Sigmoid colon (tissue), 7 donors: ENCODE data around the gene SLC50A1. TPM values are rescaled to one million over a fixed set of nuclear protein-coding genes. Genes with fewer than 3 reads are reported as not detected.

Experiments
- DNase-seq: peaks from one replicate; pipeline ENCODE4 v3.0.0-alpha.2; 2019
- H3K27ac ChIP-seq, 4 donors: fragments of 200-600 bp; sonication (generic); one replicate each; pipeline ENCODE4 v1.5.1; 2016 to 2019; ENCODE audit warnings: mild to moderate bottlenecking in 1 of 4
- H3K27me3 ChIP-seq, 3 donors: fragments of 200-600 bp; sonication (generic); one replicate each; pipeline ENCODE4 v1.5.1; 2019; ENCODE audit warnings: mild to moderate bottlenecking in 1 of 3
- H3K36me3 ChIP-seq, 4 donors: fragments of 200-600 bp; sonication (generic); one replicate each; pipeline ENCODE4 v1.5.1; 2016 to 2019
- H3K4me1 ChIP-seq, 4 donors: fragments of 200-600 bp; sonication (generic); one replicate each; pipeline ENCODE4 v1.5.1; 2017 to 2019
- H3K4me3 ChIP-seq, 4 donors: fragments of 200-600 bp; sonication (generic); one replicate each; pipeline ENCODE4 v1.5.1; 2017 to 2019; ENCODE audit warnings: mild to moderate bottlenecking in 2 of 4, moderate library complexity in 1 of 4
- H3K9me3 ChIP-seq, 4 donors: fragments of 200-600 bp in 3 of 4; sonication (generic) in 3 of 4; one replicate each; pipeline versions ENCODE4 v1.5.1 to v1.6.1; 2013 to 2019
- CTCF ChIP-seq, 4 experiments: fragments of 450-650 bp in 3 of 4; fragments of 200-600 bp in 1 of 4; IDR thresholded peaks; one replicate each; pipeline ENCODE4 v1.5.1; 2016 to 2019; ENCODE audit warnings: antibody characterized with exemption in 4 of 4, mild to moderate bottlenecking in 3 of 4, moderate library complexity in 2 of 4
- EP300 ChIP-seq, 4 donors: sonication (generic); formaldehyde crosslinking; IDR thresholded peaks; one replicate each; pipeline ENCODE4 v1.6.1; 2017; ENCODE audit warnings: antibody characterized with exemption in 4 of 4
- POLR2A ChIP-seq, 2 donors: fragments of 450-650 bp; IDR thresholded peaks; one replicate each; pipeline ENCODE4 v1.6.1; 2016; ENCODE audit warnings: antibody characterized with exemption in 2 of 2, mild to moderate bottlenecking in 2 of 2, moderate library complexity in 2 of 2
- POLR2AphosphoS5 ChIP-seq, 4 donors: sonication (generic); formaldehyde crosslinking; IDR thresholded peaks; one replicate each; pipeline ENCODE4 v1.6.1; 2017; ENCODE audit warnings: antibody characterized with exemption in 4 of 4
- WGBS, 2 donors: extraction: QIAGEN DNeasy Blood & Tissue Kit; methylation state at CpG; one replicate each; pipeline ENCODE4 v1.1.7; 2013; 5-methylcytosine and 5-hydroxymethylcytosine counted together
- intact Hi-C: fragments of 100-400 bp; cut with DNase I; formaldehyde crosslinking; loops from one replicate; pipeline ENCODE4 v1.15.1; 2023
- polyA plus RNA-seq, 3 donors: library from polyadenylated mRNA; stranded (reverse); fragments of 200-250 nt; gene quantifications; one replicate each; pipeline ENCODE4 v1.2.3, GENCODE V29; 2013
- total RNA-seq, 4 donors: library from RNA; depleted of rRNA; stranded (reverse); fragments of >200 nt; gene quantifications; one replicate each; pipeline ENCODE4 v1.1.0, GENCODE V29; 2016
- donor health status: healthy with polysubstance abuse.
- donor health status: Bipolar disorder and iron deficiency.
- donor health status: healthy.

SLC50A1 gene
- total and polyA plus RNA-seq, 7 donors, result 8.0 to 151 (median 21.4) TPM

DNA sequence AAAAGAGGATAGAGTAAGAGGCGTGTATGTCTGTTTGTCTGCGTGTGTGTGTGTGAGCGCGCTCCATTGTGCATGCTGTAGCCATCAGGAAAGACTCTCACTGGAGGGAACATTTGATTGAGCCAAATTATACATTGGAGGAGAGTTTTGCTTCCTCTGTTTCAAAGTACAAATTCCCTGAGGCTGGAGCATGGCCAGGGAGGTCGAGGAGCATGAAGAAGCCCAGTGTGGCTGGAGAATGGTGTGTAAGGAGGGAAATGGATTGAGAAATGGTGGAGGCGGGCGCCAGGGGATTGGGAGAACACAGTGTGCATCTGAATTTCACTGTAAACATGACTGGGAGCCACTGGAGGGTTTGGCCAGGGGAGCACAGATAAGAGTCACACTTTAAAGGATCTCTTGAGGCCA, 30.0 kb upstream of the SLC50A1 start:
- 26 to 59% methylated on average over 7 of the region's 7 CpGs for WGBS, 2 donors
- Histone ChIP-seq H3K27ac (no peak overlapping the region), H3K27me3 (no peaks in the 10 kb centered on the region), H3K4me3 (no peak overlapping the region), H3K9me3 (no peaks in the 10 kb centered on the region), H3K4me1 (no peaks in the 10 kb centered on the region), H3K36me3 (no peaks in the 10 kb centered on the region)
- intact Hi-C loops, result no loop called here
- TF ChIP-seq POLR2AphosphoS5 (IDR thresholded peaks at IDR 0.05) (no peak), EP300 (IDR thresholded peaks at IDR 0.05) (no peak)
- DNase-seq, result peak; percentile 87

DNA sequence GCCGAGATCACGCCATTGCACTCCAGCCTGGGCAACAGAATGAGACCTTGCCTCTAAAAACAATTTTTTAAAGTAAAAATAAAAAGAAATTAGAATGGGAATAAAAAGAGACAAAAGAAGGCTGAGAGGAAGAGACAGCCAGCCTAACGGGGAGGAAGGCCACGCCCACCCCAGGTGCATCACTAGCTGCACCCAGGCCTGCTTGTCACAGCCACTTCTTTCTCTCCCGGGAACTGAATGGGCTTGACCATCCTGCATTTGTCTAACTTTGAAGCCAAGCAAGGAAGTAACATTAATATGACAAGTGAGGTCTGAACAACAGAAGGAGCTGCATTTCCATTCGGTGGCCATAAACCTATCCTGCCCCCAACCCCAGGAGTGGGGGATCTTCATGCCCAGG, 28.8 kb upstream of the SLC50A1 start:
- Histone ChIP-seq H3K27ac (no peak overlapping the region), H3K27me3 (no peaks in the 10 kb centered on the region), H3K9me3 (no peaks in the 10 kb centered on the region), H3K4me1 (no peaks in the 10 kb centered on the region), H3K4me3 (no peak overlapping the region), H3K36me3 (no peaks in the 10 kb centered on the region)
- no peak for DNase-seq
- 62 to 70% methylated on average over 6 of the region's 6 CpGs for WGBS, 2 donors
- intact Hi-C loops, result no loop called here
- no peak for TF ChIP-seq POLR2A (IDR thresholded peaks at IDR 0.05)
- no peak for TF ChIP-seq EP300 (IDR thresholded peaks at IDR 0.05)
- TF ChIP-seq POLR2AphosphoS5 (IDR thresholded peaks at IDR 0.05), result no peak
- TF ChIP-seq CTCF (IDR thresholded peaks at IDR 0.05), result no peak

- 72 to 81% methylated on average over 12 of the region's 12 CpGs for WGBS, 2 donors
- H3K27ac ChIP-seq, result no peak overlapping the region
These were observed 28.1 kb upstream of the SLC50A1 start for GRCh38 chr1:155107309-155108264.

GRCh38 chr1:155108296-155108695, 27.4 kb upstream of the SLC50A1 start:
- H3K27ac ChIP-seq, result no peak overlapping the region
- no peaks in the 10 kb centered on the region for H3K27me3 ChIP-seq
- H3K4me1 ChIP-seq, result no peaks in the 10 kb centered on the region
- no peaks in the 10 kb centered on the region for H3K9me3 ChIP-seq
- intact Hi-C loops, result no loop called here
- 55 to 83% methylated on average over 5 of the region's 5 CpGs for WGBS, 2 donors
- no peaks in the 10 kb centered on the region for H3K36me3 ChIP-seq
- TF ChIP-seq EP300 (IDR thresholded peaks at IDR 0.05) (no peak), CTCF (IDR thresholded peaks at IDR 0.05) (no peak), POLR2A (IDR thresholded peaks at IDR 0.05) (no peak), POLR2AphosphoS5 (IDR thresholded peaks at IDR 0.05) (no peak)
- no peak overlapping the region for H3K4me3 ChIP-seq
- no peak for DNase-seq

More at GRCh38 chr1:155107309-155108264, 28.1 kb upstream of the SLC50A1 start:
- DNase-seq, result no peak
- Histone ChIP-seq H3K4me1 (no peaks in the 10 kb centered on the region), H3K36me3 (no peaks in the 10 kb centered on the region), H3K27me3 (no peaks in the 10 kb centered on the region), H3K4me3 (no peak overlapping the region), H3K9me3 (no peaks in the 10 kb centered on the region)
- no peak for TF ChIP-seq CTCF (IDR thresholded peaks at IDR 0.05)
- no peak for TF ChIP-seq POLR2A (IDR thresholded peaks at IDR 0.05)
- TF ChIP-seq POLR2AphosphoS5 (IDR thresholded peaks at IDR 0.05), result no peak
- no peak for TF ChIP-seq EP300 (IDR thresholded peaks at IDR 0.05)
- intact Hi-C loops, result no loop called here

DNA sequence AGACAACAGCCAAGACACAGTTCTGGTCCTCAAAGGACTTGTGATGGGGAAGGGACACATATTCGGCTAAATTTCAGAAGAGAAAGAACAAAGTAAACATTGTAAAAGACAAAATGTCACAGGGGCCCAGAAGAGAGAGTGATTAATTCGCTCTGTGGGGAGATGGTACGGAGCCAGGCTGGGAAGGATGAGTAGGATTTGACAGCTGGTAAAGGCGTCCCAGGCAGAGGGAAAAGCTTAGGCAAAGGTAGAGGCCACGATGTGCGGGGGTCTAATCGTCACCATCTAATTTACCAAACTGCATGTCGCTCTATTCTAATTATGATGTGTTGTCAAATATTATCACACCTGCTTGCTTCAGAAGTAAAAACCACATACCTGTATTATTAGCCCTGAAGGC, 25.3 kb upstream of the SLC50A1 start:
- no peaks in the 10 kb centered on the region for H3K36me3 ChIP-seq
- H3K27ac ChIP-seq, result no peak overlapping the region
- H3K9me3 ChIP-seq, result no peaks in the 10 kb centered on the region
- WGBS, 2 donors, result 84 to 86% methylated on average over 8 of the region's 8 CpGs
- TF ChIP-seq EP300 (IDR thresholded peaks at IDR 0.05) (no peak), POLR2A (IDR thresholded peaks at IDR 0.05) (no peak), CTCF (IDR thresholded peaks at IDR 0.05) (no peak), POLR2AphosphoS5 (IDR thresholded peaks at IDR 0.05) (no peak)
- no peak overlapping the region for H3K4me3 ChIP-seq
- no peaks in the 10 kb centered on the region for H3K27me3 ChIP-seq
- DNase-seq, result no peak
- intact Hi-C loops, result no loop called here
- H3K4me1 ChIP-seq, result no peaks in the 10 kb centered on the region
